IMR-90 (cell line): ENCODE data around the gene KIAA0040.

Source experiments
- CEBPB ChIP-seq: IDR thresholded peaks from 2 replicates; pipeline ENCODE4 v1.6.1; 2012; ENCODE audit warnings: low read depth, low read length, improper control_type of control experiment
- CHD1 ChIP-seq: IDR thresholded peaks from 2 replicates; pipeline ENCODE4 v1.6.1; 2012; ENCODE audit warnings: low read depth, low read length, improper control_type of control experiment
- MAZ ChIP-seq: IDR thresholded peaks from 2 replicates; pipeline ENCODE4 v1.6.1; 2012; ENCODE audit warnings: low read depth, mild to moderate bottlenecking, low read length, improper control_type of control experiment, moderate library complexity, borderline replicate concordance
- MXI1 ChIP-seq: IDR thresholded peaks from 2 replicates; pipeline ENCODE4 v1.6.1; 2012; ENCODE audit warnings: low read depth, mild to moderate bottlenecking, low read length, moderate library complexity, borderline replicate concordance
- POLR2A ChIP-seq: IDR thresholded peaks from 2 replicates; pipeline ENCODE4 v1.6.1; 2012; ENCODE audit warnings: mild to moderate bottlenecking, low read depth, low read length
- RAD21 ChIP-seq: IDR thresholded peaks from 2 replicates; pipeline ENCODE4 v1.6.1; 2012; ENCODE audit warnings: low read length, improper control_type of control experiment
- TF ChIP-seq, protein P1 (sequence below): conservative IDR thresholded peaks from 2 replicates; pipeline ENCODE4 v1.5.1; 2012; ENCODE audit warnings: mild to moderate bottlenecking, low read depth, low read length, improper control_type of control experiment
- TF ChIP-seq, protein P2 (sequence below): fragments of 150-350 bp; IDR thresholded peaks from 2 replicates; pipeline ENCODE4 v1.6.1; 2017; ENCODE audit warnings: mild to moderate bottlenecking, antibody characterized with exemption, low read length, low read depth

GRCh38 chr1:175116210-175116798 is 76.3 kb downstream of the KIAA0040 start:
- TF ChIP-seq POLR2A: no peak
- TF ChIP-seq, protein P1, sequence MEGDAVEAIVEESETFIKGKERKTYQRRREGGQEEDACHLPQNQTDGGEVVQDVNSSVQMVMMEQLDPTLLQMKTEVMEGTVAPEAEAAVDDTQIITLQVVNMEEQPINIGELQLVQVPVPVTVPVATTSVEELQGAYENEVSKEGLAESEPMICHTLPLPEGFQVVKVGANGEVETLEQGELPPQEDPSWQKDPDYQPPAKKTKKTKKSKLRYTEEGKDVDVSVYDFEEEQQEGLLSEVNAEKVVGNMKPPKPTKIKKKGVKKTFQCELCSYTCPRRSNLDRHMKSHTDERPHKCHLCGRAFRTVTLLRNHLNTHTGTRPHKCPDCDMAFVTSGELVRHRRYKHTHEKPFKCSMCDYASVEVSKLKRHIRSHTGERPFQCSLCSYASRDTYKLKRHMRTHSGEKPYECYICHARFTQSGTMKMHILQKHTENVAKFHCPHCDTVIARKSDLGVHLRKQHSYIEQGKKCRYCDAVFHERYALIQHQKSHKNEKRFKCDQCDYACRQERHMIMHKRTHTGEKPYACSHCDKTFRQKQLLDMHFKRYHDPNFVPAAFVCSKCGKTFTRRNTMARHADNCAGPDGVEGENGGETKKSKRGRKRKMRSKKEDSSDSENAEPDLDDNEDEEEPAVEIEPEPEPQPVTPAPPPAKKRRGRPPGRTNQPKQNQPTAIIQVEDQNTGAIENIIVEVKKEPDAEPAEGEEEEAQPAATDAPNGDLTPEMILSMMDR: no peak
- no peak for TF ChIP-seq RAD21
- TF ChIP-seq CHD1: no peak
- no peak for TF ChIP-seq MAZ
- no peak for TF ChIP-seq CEBPB
- TF ChIP-seq MXI1: no peak
- TF ChIP-seq, protein P2, sequence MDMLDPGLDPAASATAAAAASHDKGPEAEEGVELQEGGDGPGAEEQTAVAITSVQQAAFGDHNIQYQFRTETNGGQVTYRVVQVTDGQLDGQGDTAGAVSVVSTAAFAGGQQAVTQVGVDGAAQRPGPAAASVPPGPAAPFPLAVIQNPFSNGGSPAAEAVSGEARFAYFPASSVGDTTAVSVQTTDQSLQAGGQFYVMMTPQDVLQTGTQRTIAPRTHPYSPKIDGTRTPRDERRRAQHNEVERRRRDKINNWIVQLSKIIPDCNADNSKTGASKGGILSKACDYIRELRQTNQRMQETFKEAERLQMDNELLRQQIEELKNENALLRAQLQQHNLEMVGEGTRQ: no peak
